H9 (cell line): Measurements from ENCODE around the gene RBM14. TPM values are rescaled to one million over a fixed set of nuclear protein-coding genes. Genes with fewer than 3 reads are reported as not detected.

Source experiments
- DNase-seq: peaks from one replicate; pipeline ENCODE4 v3.0.0-alpha.2; 2017
- H2AFZ ChIP-seq: one replicate; pipeline ENCODE4 v1.6.1; 2013; ENCODE audit warnings: mild to moderate bottlenecking, low read length, control low read depth, moderate library complexity
- H2AK5ac ChIP-seq: 2 replicates; pipeline ENCODE4 v1.6.1; 2013; ENCODE audit warnings: low read length, control low read depth, mixed read lengths; ENCODE audit not compliant: insufficient read length
- H2BK120ac ChIP-seq: one replicate; pipeline ENCODE4 v1.6.1; 2013; ENCODE audit warnings: low read depth, mild to moderate bottlenecking, low read length, control low read depth, inconsistent platforms; ENCODE audit not compliant: poor library complexity, severe bottlenecking
- H2BK12ac ChIP-seq: 2 replicates; pipeline ENCODE4 v1.6.1; 2013; ENCODE audit warnings: low read length, control low read depth, mixed read lengths, low read depth; ENCODE audit not compliant: insufficient read length
- H2BK15ac ChIP-seq: 2 replicates; pipeline ENCODE4 v1.6.1; 2013; ENCODE audit warnings: low read depth, low read length, control low read depth
- H2BK20ac ChIP-seq: one replicate; pipeline ENCODE4 v1.6.1; 2013; ENCODE audit warnings: low read depth, mild to moderate bottlenecking, low read length, control low read depth, inconsistent platforms; ENCODE audit not compliant: poor library complexity, severe bottlenecking
- H2BK5ac ChIP-seq: 2 replicates; pipeline ENCODE4 v1.6.1; 2013; ENCODE audit warnings: low read length, control low read depth, mixed read lengths; ENCODE audit not compliant: insufficient read length
- H3K14ac ChIP-seq: 2 replicates; pipeline ENCODE4 v1.6.1; 2013; ENCODE audit warnings: low read length, control low read depth; ENCODE audit not compliant: insufficient read depth
- H3K18ac ChIP-seq: 2 replicates; pipeline ENCODE4 v1.6.1; 2013; ENCODE audit warnings: low read depth, mild to moderate bottlenecking, mixed read lengths, low read length, control low read depth; ENCODE audit not compliant: insufficient read length
- H3K23ac ChIP-seq: 2 replicates; pipeline ENCODE4 v1.6.1; 2013; ENCODE audit warnings: low read length, control low read depth, mixed read lengths, low read depth; ENCODE audit not compliant: insufficient read length
- H3K23me2 ChIP-seq: 2 replicates; pipeline ENCODE4 v1.6.1; 2013; ENCODE audit warnings: low read depth, mild to moderate bottlenecking, mixed read lengths, low read length, control low read depth; ENCODE audit not compliant: insufficient read length, poor library complexity, severe bottlenecking
- H3K27ac ChIP-seq: 2 replicates; pipeline ENCODE4 v1.5.1; 2013; ENCODE audit warnings: low read length, control low read depth, mixed read lengths, low read depth; ENCODE audit not compliant: insufficient read length
- H3K27me3 ChIP-seq: 2 replicates; pipeline ENCODE4 v1.6.1; 2013; ENCODE audit warnings: low read length, control low read depth, inconsistent platforms; ENCODE audit not compliant: insufficient read depth
- H3K4ac ChIP-seq: 2 replicates; pipeline ENCODE4 v1.6.1; 2013; ENCODE audit warnings: low read depth, mild to moderate bottlenecking, control low read depth, inconsistent platforms, low read length, moderate library complexity
- H3K4me1 ChIP-seq: 2 replicates; pipeline ENCODE4 v1.6.1; 2013; ENCODE audit warnings: low read length, control low read depth, inconsistent platforms; ENCODE audit not compliant: insufficient read depth
- H3K4me2 ChIP-seq: 2 replicates; pipeline ENCODE4 v1.6.1; 2013; ENCODE audit warnings: low read length, control low read depth, mixed read lengths; ENCODE audit not compliant: insufficient read length, insufficient read depth
- H3K56ac ChIP-seq: 2 replicates; pipeline ENCODE4 v1.6.1; 2013; ENCODE audit warnings: low read depth, mild to moderate bottlenecking, mixed read lengths, low read length, control low read depth; ENCODE audit not compliant: insufficient read length
- H3K79me1 ChIP-seq: 2 replicates; pipeline ENCODE4 v1.6.1; 2013; ENCODE audit warnings: low read depth, mild to moderate bottlenecking, moderate library complexity, low read length, control low read depth, inconsistent platforms; ENCODE audit not compliant: insufficient read depth, poor library complexity, severe bottlenecking
- H3K79me2 ChIP-seq: 2 replicates; pipeline ENCODE4 v1.6.1; 2013; ENCODE audit warnings: low read length, control low read depth, inconsistent platforms; ENCODE audit not compliant: insufficient read depth
- H3K9ac ChIP-seq: 2 replicates; pipeline ENCODE4 v1.6.1; 2013; ENCODE audit warnings: low read length, control low read depth, mixed read lengths; ENCODE audit not compliant: insufficient read length; ENCODE audit errors: extremely low read depth
- H3K9me3 ChIP-seq: one replicate; pipeline ENCODE4 v1.6.1; 2013; ENCODE audit warnings: low read depth, low read length, inconsistent platforms; ENCODE audit not compliant: control insufficient read depth
- H3T11ph ChIP-seq: one replicate; pipeline ENCODE4 v1.6.1; 2013; ENCODE audit warnings: mild to moderate bottlenecking, low read length, control low read depth, inconsistent platforms
- H4K20me1 ChIP-seq: one replicate; pipeline ENCODE4 v1.6.1; 2013; ENCODE audit not compliant: control insufficient read depth, insufficient read length, insufficient read depth
- H4K5ac ChIP-seq: 2 replicates; pipeline ENCODE4 v1.6.1; 2013; ENCODE audit warnings: low read depth, mild to moderate bottlenecking, mixed read lengths, low read length, control low read depth; ENCODE audit not compliant: insufficient read length
- H4K8ac ChIP-seq: replicated peaks from 2 replicates; pipeline ENCODE4 v1.6.1; 2013; ENCODE audit warnings: low read length, control low read depth, mixed read lengths, low read depth; ENCODE audit not compliant: insufficient read length
- H4K91ac ChIP-seq: 2 replicates; pipeline ENCODE4 v1.6.1; 2013; ENCODE audit warnings: low read depth, mild to moderate bottlenecking, moderate library complexity, mixed read lengths, low read length, control low read depth; ENCODE audit not compliant: insufficient read length
- H3K27ac Mint-ChIP-seq, 3 experiments: 2 replicates in 2 of 3; 3 replicates in 1 of 3; pipeline ENCODE4 v1.8.0; 2020 to 2021; ENCODE audit warnings: mixed read lengths in 3 of 3, mild to moderate bottlenecking in 1 of 3, moderate library complexity in 1 of 3
- H3K27me3 Mint-ChIP-seq: 2 replicates; pipeline ENCODE4 v1.8.0; 2021; ENCODE audit warnings: low read depth, mild to moderate bottlenecking, moderate library complexity, mixed read lengths
- H3K36me3 Mint-ChIP-seq, 3 experiments: 2 replicates in 2 of 3; 3 replicates in 1 of 3; pipeline ENCODE4 v1.8.0; 2020 to 2021; ENCODE audit warnings: low read depth in 3 of 3, mixed read lengths in 3 of 3; ENCODE audit not compliant: insufficient read depth in 1 of 3
- H3K4me1 Mint-ChIP-seq, 2 experiments: 2 replicates each; pipeline ENCODE4 v1.8.0; 2020; ENCODE audit warnings: mixed read lengths in 2 of 2
- H3K4me3 Mint-ChIP-seq, 2 experiments: 2 replicates in 1 of 2; 3 replicates in 1 of 2; pipeline ENCODE4 v1.8.0; 2020 to 2021; ENCODE audit warnings: mild to moderate bottlenecking in 2 of 2, mixed read lengths in 2 of 2, moderate library complexity in 1 of 2
- H3K9me3 Mint-ChIP-seq, 2 experiments: 2 replicates in 1 of 2; 3 replicates in 1 of 2; pipeline ENCODE4 v1.8.0; 2020; ENCODE audit warnings: mild to moderate bottlenecking in 2 of 2, mixed read lengths in 2 of 2, moderate library complexity in 1 of 2
- CTCF ChIP-seq: fragments of 200-600 bp; sonication (generic); conservative IDR thresholded peaks from 3 replicates; pipeline ENCODE4 v1.8.0; 2021; ENCODE audit warnings: antibody characterized with exemption, mild to moderate bottlenecking
- WGBS: extraction: QIAGEN DNeasy Blood & Tissue Kit; methylation state at CpG from one replicate; pipeline ENCODE4 v1.1.7; 2013; ENCODE audit warnings: missing lambda C conversion rate, low lambda C conversion rate, mixed read lengths; ENCODE audit not compliant: insufficient read length; ENCODE audit errors: extremely low coverage; 5-methylcytosine and 5-hydroxymethylcytosine counted together
- total RNA-seq: library from RNA; stranded (reverse); gene quantifications from 2 replicates; pipeline ENCODE4 v1.2.1, GENCODE V29; 2021

RBM14 gene
- total RNA-seq, 1 experiment from 2014 or later = 171 TPM

DNA sequence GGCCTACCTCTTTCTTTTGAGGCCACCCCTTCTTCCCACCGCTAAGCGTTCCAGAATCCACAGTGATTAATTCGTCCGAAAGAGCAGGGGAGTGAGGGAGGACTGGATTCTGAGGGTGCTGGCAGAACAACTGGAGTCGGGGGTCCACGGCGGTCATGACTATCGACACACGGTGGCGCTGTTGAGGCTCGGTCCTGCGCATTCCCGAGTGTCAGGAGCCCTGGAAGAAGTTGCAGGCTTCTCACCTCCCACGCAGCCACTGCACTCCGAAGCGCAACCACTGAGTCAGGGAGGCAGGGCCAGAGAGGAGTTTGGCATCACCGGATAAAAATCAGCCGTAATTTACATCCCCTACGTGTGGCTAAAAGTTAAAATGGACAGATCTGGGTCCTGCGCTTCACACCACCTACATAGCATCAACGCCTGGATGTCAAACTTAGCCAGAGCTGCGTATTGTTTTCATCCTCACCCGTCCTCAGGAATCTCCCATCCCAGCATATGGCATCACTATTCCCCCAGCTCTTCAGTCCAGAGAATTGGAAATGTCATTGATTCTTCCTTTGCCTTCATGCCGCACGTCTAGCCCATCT is 37.3 kb upstream of the RBM14 start:
- H3K9ac ChIP-seq = no peak overlapping the region
- Mint-ChIP-seq H3K27me3 (peaks cover 16% of the 10 kb centered on the region), H3K36me3 (peaks cover 16 to 36% (median 27%) of the 10 kb centered on the region in 3 experiments), H3K9me3 (peaks cover 30 to 35% of the 10 kb centered on the region in 2 experiments), H3K27ac (no peak overlapping the region; a peak in 1 of 7 replicates), H3K4me3 (no peak overlapping the region; a peak in 1 of 5 replicates), H3K4me1 (peaks cover 28 to 36% of the 10 kb centered on the region in 2 experiments)
- H4K20me1 ChIP-seq = no peaks in the 10 kb centered on the region
- H3K18ac ChIP-seq = no peak overlapping the region
- H3K27me3 ChIP-seq = no peaks in the 10 kb centered on the region; the same call in 1 of the 2 replicates
- H3K4ac ChIP-seq = no peak overlapping the region
- DNase-seq = peak; percentile 87
- H3K79me1 ChIP-seq = no peaks in the 10 kb centered on the region
- no peak overlapping the region for H3K23ac ChIP-seq
- TF ChIP-seq CTCF = peak; percentile 92
- H4K91ac ChIP-seq = no peak overlapping the region
- no peak overlapping the region for H2BK12ac ChIP-seq
- no peak overlapping the region for H2BK120ac ChIP-seq
- no peaks in the 10 kb centered on the region for H3K23me2 ChIP-seq
- H3K9me3 ChIP-seq = no peaks in the 10 kb centered on the region
- no peak overlapping the region for H2BK20ac ChIP-seq
- H4K8ac ChIP-seq = no peak overlapping the region
- H3K4me1 ChIP-seq = no peaks in the 10 kb centered on the region; the same call in 1 of the 2 replicates
- H3K14ac ChIP-seq = no peak overlapping the region
- H2BK15ac ChIP-seq = no peak overlapping the region
- H2AFZ ChIP-seq = no peak overlapping the region
- no peak overlapping the region for H2BK5ac ChIP-seq
- H3K27ac ChIP-seq = no peak overlapping the region
- no peak overlapping the region for H3K56ac ChIP-seq
- H4K5ac ChIP-seq = no peak overlapping the region
- H3T11ph ChIP-seq = no peak overlapping the region
- no peak overlapping the region for H2AK5ac ChIP-seq
- H3K79me2 ChIP-seq = no peaks in the 10 kb centered on the region
- WGBS = no CpG with 5 or more reads among the region's 25 CpGs
- no peak overlapping the region for H3K4me2 ChIP-seq
